GM12892 (cell line): ENCODE results near the gene HDGF.

Experiments
- POLR2A ChIP-seq: IDR thresholded peaks from 2 replicates; pipeline ENCODE4 v1.6.1; 2011; ENCODE audit warnings: low read depth, low read length, control low read depth
- POLR2AphosphoS5 ChIP-seq: IDR thresholded peaks from 2 replicates; pipeline ENCODE4 v1.6.1; 2011; ENCODE audit warnings: low read depth, low read length, control low read depth

GRCh38 chr1:156697481-156697880, 54.0 kb downstream of the HDGF start:
- no peak for TF ChIP-seq POLR2AphosphoS5
- TF ChIP-seq POLR2A = no peak
